IPS DF 4.7 (cell line): Measurements from ENCODE around the gene WDR45B.
"Not testable (repeated sequence)": the region's sequence is repeated elsewhere in the genome, so short reads cannot be mapped to it uniquely, and the experiment has no call there.

Experiments used
- DNase-seq: peaks from one replicate; pipeline ENCODE4 v3.0.0-alpha.2; 2013; ENCODE audit warnings: low spot score; ENCODE audit errors: extremely low read depth

Gene WDR45B

GRCh38 chr17:82657926-82658325 lies 9.7 kb upstream of the WDR45B start:
- no peak for DNase-seq

GRCh38 chr17:82656266-82656665 lies 8.0 kb upstream of the WDR45B start:
- DNase-seq = no peak

DNA sequence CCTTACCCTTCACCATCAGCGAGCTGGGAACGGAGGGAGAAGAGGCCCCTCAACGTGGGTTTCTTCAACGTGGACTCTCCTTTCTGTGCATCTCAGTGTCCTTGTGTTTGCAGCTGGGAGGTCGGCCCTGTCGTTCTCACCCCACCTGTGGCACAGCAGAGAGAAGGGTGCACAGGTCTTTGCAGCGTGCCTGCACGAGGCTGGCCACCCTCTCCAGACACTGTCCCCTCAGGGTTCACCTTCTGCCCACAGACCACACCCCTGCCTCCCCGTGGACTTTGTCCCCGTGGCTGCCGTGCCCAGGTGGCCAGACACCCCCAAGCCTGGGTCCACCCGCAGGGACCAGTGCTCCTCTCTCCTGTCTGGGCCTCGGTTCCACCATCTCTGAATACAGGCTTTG lies 7.3 kb upstream of the WDR45B start:
- DNase-seq = no peak

GRCh38 chr17:82655038-82655479 lies 6.8 kb upstream of the WDR45B start:
- DNase-seq = no peak

DNA sequence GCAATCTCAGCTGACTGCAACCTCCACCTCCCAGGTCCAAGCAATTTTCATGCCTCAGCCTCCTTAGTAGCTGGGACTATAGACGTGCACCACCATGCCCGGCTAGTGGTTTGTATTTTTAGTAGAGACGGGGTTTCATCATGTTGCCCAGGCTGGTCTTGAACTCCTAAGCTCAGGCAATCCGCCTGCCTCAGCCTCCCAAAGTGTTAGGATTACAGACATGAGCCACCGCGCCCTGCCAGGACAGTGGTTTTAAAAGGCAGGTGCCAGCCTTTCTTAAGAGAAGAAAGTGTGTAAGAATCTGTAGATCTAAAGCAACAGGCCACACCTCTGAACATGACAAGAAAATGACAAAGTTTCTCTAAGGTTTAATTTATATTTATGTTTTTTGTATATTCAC lies 6.4 kb upstream of the WDR45B start:
- not testable (repeated sequence) for DNase-seq

DNA sequence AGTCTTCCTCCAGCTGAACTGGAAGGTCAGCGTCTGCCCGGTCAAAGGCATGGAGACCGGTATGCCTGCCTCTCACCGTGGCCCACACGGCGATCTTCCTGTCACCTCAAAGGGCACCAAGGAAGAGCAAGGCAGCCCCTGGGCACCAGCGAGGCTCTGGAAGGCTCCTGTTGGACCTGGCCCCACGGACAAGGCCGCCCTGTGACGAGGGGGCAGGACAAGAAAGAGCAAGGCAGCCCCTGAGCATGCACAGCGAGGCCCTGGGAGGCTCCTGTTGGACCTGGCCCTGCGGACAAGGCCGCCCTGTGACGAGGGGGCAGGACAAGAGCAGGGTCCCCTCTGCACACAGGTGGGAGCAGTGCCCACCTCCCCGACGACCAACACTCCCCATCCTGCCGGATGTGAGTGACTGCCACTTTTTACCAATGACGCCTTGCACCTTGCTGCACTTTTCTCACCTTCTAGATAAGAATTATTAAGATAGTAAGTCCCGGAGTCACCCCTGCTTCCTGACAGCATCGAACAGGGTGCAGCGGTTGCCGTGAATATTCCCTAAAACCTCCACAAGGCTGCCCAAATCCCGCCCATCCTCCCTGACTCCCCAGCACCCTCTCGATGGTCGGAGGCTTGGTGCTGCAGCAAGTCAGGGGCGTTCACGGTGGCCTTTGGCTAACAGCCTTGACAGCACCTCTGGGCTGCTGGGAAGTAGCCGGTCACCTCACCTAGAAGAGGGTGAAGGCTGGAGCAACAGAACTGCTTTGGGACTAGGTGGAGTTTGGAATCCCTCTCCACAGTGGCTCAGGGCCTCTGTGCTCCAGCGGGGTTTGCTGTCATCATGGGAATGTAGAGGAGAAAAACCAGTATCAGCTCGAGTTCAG lies 5.6 kb upstream of the WDR45B start:
- no peak for DNase-seq

DNA sequence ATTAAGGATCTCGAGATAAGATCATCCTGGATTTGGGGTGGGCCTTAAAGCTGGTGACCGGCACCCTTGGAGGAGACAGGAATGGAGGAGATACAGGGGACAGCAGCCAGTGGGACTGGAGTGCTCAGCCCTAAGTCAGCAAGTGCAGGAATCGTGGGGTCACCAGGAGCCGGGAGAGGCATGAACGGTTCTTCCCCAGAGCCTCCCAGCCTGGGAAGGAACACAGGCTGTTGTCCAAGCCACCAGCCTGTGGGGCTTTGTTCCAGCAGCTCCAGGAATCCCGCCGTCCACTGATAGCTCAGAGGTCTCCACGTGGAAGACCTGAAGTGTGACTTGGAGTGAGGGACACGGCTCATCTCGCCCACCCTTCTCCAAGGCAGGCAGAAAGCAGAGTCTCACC lies 2.5 kb upstream of the WDR45B start:
- DNase-seq = no peak

GRCh38 chr17:82649501-82650261 lies 1.4 kb upstream of the WDR45B start:
- no peak for DNase-seq

GRCh38 chr17:82648742-82649331 lies 593 bp upstream of the WDR45B start:
- no peak for DNase-seq

DNA sequence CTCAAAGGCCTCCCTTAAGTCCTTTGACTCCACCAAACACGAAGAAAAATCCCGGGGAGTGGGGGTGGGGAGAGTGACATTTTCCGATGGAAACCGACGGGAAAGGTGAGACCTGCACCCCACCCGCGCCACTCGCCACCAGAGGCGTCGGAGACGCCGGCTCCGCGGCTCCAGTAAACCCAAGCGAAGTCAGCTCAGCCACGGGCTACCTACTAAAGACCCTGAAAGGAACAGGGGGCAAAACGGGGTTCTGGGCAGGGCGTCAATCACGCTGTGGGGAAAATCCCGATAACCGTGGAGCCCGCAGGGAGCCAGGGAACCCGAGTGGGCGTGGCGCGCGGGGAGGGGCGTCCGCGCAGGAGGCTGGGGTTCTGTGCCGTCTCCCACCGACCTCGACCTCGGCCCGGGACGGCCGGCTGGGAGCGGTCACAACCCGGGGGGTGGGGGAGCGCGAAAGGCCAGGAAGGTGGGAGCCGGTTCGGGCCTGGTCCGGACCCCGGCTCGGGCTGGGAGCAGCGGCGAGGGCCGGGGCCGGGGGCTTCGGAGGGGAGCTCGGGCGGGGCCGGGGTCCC lies 565 bp downstream of the WDR45B start:
- DNase-seq = no peak

- DNase-seq = no peak
These were observed 2.7 kb downstream of the WDR45B start for GRCh38 chr17:82645516-82645915.

DNA sequence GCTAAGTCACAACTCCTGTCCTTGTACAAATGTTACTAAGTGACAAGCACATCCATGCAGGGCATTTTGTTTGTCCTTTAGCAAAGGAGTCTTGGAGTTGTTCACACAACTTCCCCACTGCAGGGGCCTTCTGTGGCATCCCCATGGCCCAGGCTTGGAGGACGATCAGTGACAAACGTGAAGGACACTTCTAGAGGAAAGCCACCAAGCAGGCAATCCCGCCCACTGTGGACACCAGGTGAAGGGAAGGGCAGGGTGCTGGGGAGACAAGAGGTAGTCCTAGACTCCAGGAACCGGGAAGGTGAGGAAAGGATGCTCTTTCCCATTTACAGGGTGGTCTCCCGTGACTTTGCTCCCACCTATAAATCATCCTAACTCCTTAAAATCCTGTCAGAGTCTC lies 4.1 kb downstream of the WDR45B start:
- DNase-seq = no peak

GRCh38 chr17:82642022-82642421 lies 6.2 kb downstream of the WDR45B start:
- no peak for DNase-seq

DNA sequence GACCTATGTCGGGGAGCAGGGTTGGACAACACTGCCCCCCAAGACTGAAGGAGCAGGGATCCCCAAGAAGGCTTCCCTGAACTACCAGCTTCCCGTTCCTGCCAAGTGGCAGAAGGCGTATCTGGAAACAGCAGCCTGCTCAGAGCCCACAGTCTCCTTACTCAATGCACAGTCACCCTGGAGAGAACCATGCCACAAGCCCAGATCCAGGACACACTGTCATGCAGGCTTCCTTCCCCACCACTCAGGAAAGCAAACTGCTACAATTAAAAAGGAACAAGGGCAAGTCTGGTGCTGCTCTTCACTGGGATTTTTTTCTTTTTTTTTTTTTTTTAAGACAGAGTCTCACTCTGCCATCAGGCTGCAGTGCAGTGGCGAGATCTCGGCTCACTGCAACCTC lies 8.2 kb downstream of the WDR45B start:
- DNase-seq = no peak

DNA sequence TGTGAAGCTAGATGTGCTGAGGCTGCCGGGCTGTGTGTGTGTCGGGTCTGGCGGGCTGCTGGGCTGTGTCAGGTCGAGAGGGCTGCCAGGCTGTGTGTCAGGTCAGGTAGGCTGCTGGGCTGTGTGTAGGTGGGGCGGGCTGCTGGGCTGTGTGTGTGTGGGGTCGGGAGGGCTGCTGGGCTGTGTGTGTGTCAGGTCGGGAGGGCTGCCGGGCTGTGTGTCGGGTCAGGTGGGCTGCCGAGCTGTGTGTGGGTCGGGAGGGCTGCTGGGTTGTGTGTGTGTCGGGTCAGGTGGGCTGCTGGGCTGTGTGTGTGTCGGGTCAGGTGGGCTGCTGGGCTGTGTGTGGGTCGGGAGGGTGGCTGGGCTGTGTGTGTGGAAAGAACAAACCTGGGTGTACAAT lies 8.6 kb downstream of the WDR45B start:
- DNase-seq = no peak

DNA sequence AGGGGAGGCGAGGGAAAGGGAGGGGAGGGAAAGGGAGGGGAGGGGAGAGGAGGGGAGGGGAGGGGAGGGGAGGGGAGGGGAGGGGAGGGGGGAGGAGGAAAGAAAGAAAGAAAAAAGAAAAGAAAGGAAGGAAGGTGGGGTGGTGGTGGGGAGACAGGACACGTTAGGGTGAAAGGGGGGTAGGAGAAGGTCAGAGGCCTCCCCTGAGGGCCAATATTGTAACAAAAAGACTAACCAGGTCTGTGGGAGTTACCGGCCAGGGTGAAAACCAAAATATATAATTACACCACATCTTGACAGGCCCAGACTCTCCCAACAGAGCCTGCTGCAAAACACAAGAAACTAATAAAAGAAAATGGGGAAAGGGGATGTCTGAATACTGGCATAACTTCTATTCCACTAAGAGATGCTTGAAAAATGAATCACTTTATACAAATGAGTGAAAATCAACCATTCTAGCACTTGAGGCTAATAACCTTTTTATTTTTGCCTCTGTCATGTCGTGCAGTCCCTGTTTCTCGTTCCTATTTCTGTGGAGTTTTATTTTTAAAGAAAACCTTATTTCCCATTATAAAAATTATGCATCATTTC lies 10.0 kb downstream of the WDR45B start:
- DNase-seq = no peak

GRCh38 chr17:82636626-82637598 lies 11.3 kb downstream of the WDR45B start:
- DNase-seq = no peak

GRCh38 chr17:82633343-82633742 lies 14.9 kb downstream of the WDR45B start:
- no peak for DNase-seq

- DNase-seq = no peak
These were observed 15.8 kb downstream of the WDR45B start for GRCh38 chr17:82632451-82632850.

DNA sequence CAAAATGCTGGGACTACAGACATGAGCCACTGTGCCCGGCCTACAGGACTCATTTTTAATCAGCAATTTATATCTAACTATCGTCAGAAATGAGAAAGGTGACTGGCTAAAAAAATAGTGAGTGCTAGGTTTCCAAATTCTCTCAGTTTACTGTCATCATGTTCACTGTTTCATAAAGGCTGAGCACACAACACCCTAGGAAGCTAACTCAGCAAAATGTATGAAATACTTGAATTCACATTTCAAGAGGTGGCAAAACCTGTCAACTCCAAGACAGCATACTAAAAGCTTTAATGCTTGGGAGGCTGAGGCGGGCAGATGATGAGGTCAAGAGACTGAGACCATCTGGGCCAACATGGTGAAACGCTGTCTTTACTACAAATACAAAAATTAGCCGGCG lies 16.7 kb downstream of the WDR45B start:
- DNase-seq = no peak
